PC-3 (cell line): ENCODE measurements around the gene SLC22A4. TPM values are rescaled to one million over a fixed set of nuclear protein-coding genes. Genes with fewer than 3 reads are reported as not detected.

Experiments used
- ATAC-seq: fragments of 200-7000 bp; cut with Tn5 transposase; 2 replicates; pipeline ENCODE4 v1.9.1; 2020; ENCODE audit warnings: mild to moderate bottlenecking, moderate library complexity
- BruUV-seq: library from RNA; stranded (reverse); fragments of 400-500 nt; replicated peaks from 2 replicates; lab custom pipeline; 2021; lab: Mats Ljungman, UMichigan
- CTCF ChIA-PET: fragments of 300-600 bp; sonication (Branson Sonifier 250); formaldehyde crosslinking; loops from one replicate; lab custom pipeline; 2022; ENCODE audit warnings: antibody characterized with exemption; lab: Charles Lee
- POLR2A ChIA-PET: fragments of 300-600 bp; sonication (Branson Sonifier 250); formaldehyde crosslinking; loops from one replicate; lab custom pipeline; 2022; ENCODE audit warnings: antibody characterized with exemption; ENCODE audit not compliant: unreplicated experiment; lab: Charles Lee
- DNase-seq: peaks from one replicate; pipeline ENCODE4 v3.0.0-alpha.2; 2015
- H2AFZ ChIP-seq: fragments of 300-600 bp; sonication (generic); 2 replicates; pipeline ENCODE4 v1.6.0; 2016; ENCODE audit warnings: antibody characterized with exemption, low read length
- H3F3A ChIP-seq: fragments of 300-600 bp; sonication (generic); one replicate; pipeline ENCODE4 v1.6.0; 2017; ENCODE audit warnings: antibody characterized with exemption, low read length, control low read depth, mild to moderate bottlenecking; ENCODE audit not compliant: unreplicated experiment
- H3K27ac ChIP-seq: fragments of 300-600 bp; sonication (generic); 2 replicates; pipeline ENCODE4 v1.5.1; 2016; ENCODE audit warnings: mild to moderate bottlenecking, low read length
- H3K27me3 ChIP-seq: fragments of 300-600 bp; sonication (generic); 2 replicates; pipeline ENCODE4 v1.6.1; 2016; ENCODE audit warnings: low read length, mixed read lengths
- H3K36me3 ChIP-seq: fragments of 300-600 bp; sonication (generic); 2 replicates; pipeline ENCODE4 v1.6.1; 2016; ENCODE audit warnings: low read depth, mixed run types, low read length, mixed read lengths
- H3K4me1 ChIP-seq: fragments of 300-600 bp; sonication (generic); 2 replicates; pipeline ENCODE4 v1.5.1; 2016; ENCODE audit warnings: low read length; ENCODE audit not compliant: insufficient read depth
- H3K4me2 ChIP-seq: fragments of 300-600 bp; sonication (generic); 2 replicates; pipeline ENCODE4 v1.6.0; 2016; ENCODE audit warnings: low read length
- H3K4me3 ChIP-seq: fragments of 300-600 bp; sonication (generic); 2 replicates; pipeline ENCODE4 v1.5.1; 2016; ENCODE audit warnings: mild to moderate bottlenecking, low read length, mixed read lengths
- H3K79me2 ChIP-seq: fragments of 300-600 bp; sonication (generic); 2 replicates; pipeline ENCODE4 v1.6.1; 2017; ENCODE audit warnings: low read length, mixed read lengths
- H3K9ac ChIP-seq: fragments of 300-600 bp; sonication (generic); 2 replicates; pipeline ENCODE4 v1.6.0; 2016; ENCODE audit warnings: mild to moderate bottlenecking, low read length
- H3K9me2 ChIP-seq: fragments of 300-600 bp; sonication (generic); replicated peaks from 2 replicates; pipeline ENCODE4 v1.6.1; 2016; ENCODE audit warnings: mixed run types, low read length, mixed read lengths
- H3K9me3 ChIP-seq: fragments of 300-600 bp; sonication (generic); 2 replicates; pipeline ENCODE4 v1.6.1; 2016; ENCODE audit warnings: low read length, mixed read lengths
- H4K20me1 ChIP-seq: fragments of 300-600 bp; sonication (generic); 2 replicates; pipeline ENCODE4 v1.6.1; 2016; ENCODE audit warnings: low read length, mixed read lengths
- EZH2 ChIP-seq: fragments of 300-600 bp; sonication (generic); IDR thresholded peaks from one replicate; pipeline ENCODE4 v1.6.1; 2017; ENCODE audit warnings: antibody characterized with exemption, mild to moderate bottlenecking, low read length; ENCODE audit not compliant: unreplicated experiment
- EZH2phosphoT487 ChIP-seq: fragments of 300-600 bp; sonication (generic); IDR thresholded peaks from 2 replicates; pipeline ENCODE4 v1.6.1; 2018; ENCODE audit warnings: mild to moderate bottlenecking, antibody characterized with exemption, low read length, borderline replicate concordance
- intact Hi-C: fragments of 100-400 bp; cut with micrococcal nuclease; formaldehyde crosslinking; loops from 2 replicates; pipeline ENCODE4 v1.9.0; 2023
- total RNA-seq: library from RNA; depleted of rRNA; stranded (reverse); fragments of >200 nt; gene quantifications from 2 replicates; pipeline ENCODE4 v1.2.3, GENCODE V29; 2014
- TF ChIP-seq, protein P1 (sequence below): fragments of 300-600 bp; sonication (generic); conservative IDR thresholded peaks from 2 replicates; pipeline ENCODE4 v1.5.1; 2017; ENCODE audit warnings: antibody characterized with exemption, low read depth, mild to moderate bottlenecking, low read length

SLC22A4 gene
- total RNA-seq, 1 experiment from 2014 or later: 3.4 TPM

GRCh38 chr5:132264546-132265335, 29.5 kb upstream of the SLC22A4 start:
- H4K20me1 ChIP-seq: no peaks in the 10 kb centered on the region
- intact Hi-C loops: loop anchor here (2.0 kb wide), 1 partner anchor 30 kb away; the partner anchor contains the start of gene SLC22A4
- no peaks in the 10 kb centered on the region for H3F3A ChIP-seq
- H3K4me1 ChIP-seq: peaks cover 56% of the 10 kb centered on the region
- no peaks in the 10 kb centered on the region for H3K9me2 ChIP-seq
- ATAC-seq (no peak), DNase-seq (no peak)
- 0 out of 2 replicates have a peak, but pooled peaks cover 5% of the 10 kb centered on the region for H3K36me3 ChIP-seq
- CTCF ChIA-PET: interaction anchor here (1.1 kb wide), 1 partner anchor 26 kb away, joined by 4 read pairs; no protein-coding TSS in a partner anchor
- H3K27ac ChIP-seq: peak overlapping the region; percentile 84
- no peak overlapping the region for H2AFZ ChIP-seq
- no peaks in the 10 kb centered on the region for H3K9me3 ChIP-seq
- H3K4me2 ChIP-seq: peak overlapping the region; percentile 41
- H3K27me3 ChIP-seq: no peaks in the 10 kb centered on the region
- H3K79me2 ChIP-seq: peaks cover 6% of the 10 kb centered on the region; the same call in 1 of the 2 replicates
- BruUV-seq: no TSS peak
- no peak for TF ChIP-seq EZH2phosphoT487
- no peak for TF ChIP-seq EZH2
- TF ChIP-seq, protein P1, sequence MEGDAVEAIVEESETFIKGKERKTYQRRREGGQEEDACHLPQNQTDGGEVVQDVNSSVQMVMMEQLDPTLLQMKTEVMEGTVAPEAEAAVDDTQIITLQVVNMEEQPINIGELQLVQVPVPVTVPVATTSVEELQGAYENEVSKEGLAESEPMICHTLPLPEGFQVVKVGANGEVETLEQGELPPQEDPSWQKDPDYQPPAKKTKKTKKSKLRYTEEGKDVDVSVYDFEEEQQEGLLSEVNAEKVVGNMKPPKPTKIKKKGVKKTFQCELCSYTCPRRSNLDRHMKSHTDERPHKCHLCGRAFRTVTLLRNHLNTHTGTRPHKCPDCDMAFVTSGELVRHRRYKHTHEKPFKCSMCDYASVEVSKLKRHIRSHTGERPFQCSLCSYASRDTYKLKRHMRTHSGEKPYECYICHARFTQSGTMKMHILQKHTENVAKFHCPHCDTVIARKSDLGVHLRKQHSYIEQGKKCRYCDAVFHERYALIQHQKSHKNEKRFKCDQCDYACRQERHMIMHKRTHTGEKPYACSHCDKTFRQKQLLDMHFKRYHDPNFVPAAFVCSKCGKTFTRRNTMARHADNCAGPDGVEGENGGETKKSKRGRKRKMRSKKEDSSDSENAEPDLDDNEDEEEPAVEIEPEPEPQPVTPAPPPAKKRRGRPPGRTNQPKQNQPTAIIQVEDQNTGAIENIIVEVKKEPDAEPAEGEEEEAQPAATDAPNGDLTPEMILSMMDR: no peak
- H3K9ac ChIP-seq: peak overlapping the region; percentile 38; the same call in 1 of the 2 replicates
- POLR2A ChIA-PET: interaction anchor here (0.7 kb wide), 1 partner anchor 37 kb away, joined by 3 read pairs; the partner anchor contains the start of gene P4HA2
- H3K4me3 ChIP-seq: no peak overlapping the region

DNA sequence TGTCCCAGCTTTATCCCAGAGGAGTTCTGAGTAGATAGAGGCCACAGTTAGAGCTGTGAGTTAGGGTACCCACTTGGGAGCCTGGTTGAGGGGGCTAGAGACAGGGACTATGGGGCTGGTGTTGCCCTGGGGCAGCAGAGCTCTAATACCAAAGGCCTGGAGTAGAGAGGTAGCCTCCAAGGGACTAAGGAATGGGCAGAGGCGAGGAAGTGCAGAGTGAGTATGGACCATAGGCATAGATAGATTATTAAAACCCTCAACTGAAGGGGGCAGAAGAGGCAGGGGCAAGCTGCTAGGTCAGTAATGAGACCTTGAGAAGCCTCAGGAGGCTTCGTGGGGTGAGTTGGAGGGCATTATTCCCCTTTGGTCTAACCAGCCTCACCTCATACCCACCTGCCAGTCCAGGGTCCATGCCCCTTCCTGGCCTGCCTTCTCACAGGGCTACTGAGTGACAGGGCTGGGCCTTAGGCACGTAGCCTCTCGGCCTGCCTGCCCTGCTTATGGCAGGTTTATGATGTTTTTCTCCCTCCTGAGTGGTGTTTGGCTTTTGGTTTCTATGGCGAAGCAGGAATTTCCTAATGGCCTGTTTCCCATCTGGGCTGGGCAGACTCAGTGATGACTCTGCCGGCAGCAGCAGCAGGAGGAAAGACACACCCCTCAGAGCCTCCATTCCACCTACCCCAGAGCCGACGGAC, 28.7 kb upstream of the SLC22A4 start:
- ATAC-seq (peak; percentile 78), DNase-seq (peak; percentile 92)
- H3K4me2 ChIP-seq: peak overlapping the region; percentile 69
- H3K36me3 ChIP-seq: 0 out of 2 replicates have a peak, but pooled peaks cover 5% of the 10 kb centered on the region
- peak overlapping the region; percentile 51; the same call in 1 of the 2 replicates for H2AFZ ChIP-seq
- no peaks in the 10 kb centered on the region for H4K20me1 ChIP-seq
- ChIA-PET POLR2A (interaction anchor here (0.6 kb wide), 1 partner anchor 85 kb away, joined by 3 read pairs; no protein-coding TSS in a partner anchor), CTCF (no interaction called here)
- no peaks in the 10 kb centered on the region for H3K9me2 ChIP-seq
- peak overlapping the region; percentile 50 for H3K9ac ChIP-seq
- H3K4me1 ChIP-seq: peaks cover 49% of the 10 kb centered on the region
- H3K4me3 ChIP-seq: peak overlapping the region; percentile 15; the same call in 1 of the 2 replicates
- H3K9me3 ChIP-seq: no peaks in the 10 kb centered on the region
- peak overlapping the region; percentile 84 for H3K27ac ChIP-seq
- H3F3A ChIP-seq: no peaks in the 10 kb centered on the region
- TF ChIP-seq EZH2phosphoT487: no peak
- TF ChIP-seq, protein P1: peak; percentile 25; the same call in 1 of the 2 replicates
- H3K79me2 ChIP-seq: peaks cover 6% of the 10 kb centered on the region; the same call in 1 of the 2 replicates
- intact Hi-C loops: loop anchor here (2.0 kb wide), 1 partner anchor 29 kb away; the partner anchor contains the start of gene SLC22A4
- BruUV-seq: TSS peak; percentile 60
- no peaks in the 10 kb centered on the region for H3K27me3 ChIP-seq
